HepG2 (cell line): ENCODE results near the gene PEX19. TPM values are rescaled to one million over a fixed set of nuclear protein-coding genes. Genes with fewer than 3 reads are reported as not detected.

Experiments used
- ARID3A ChIP-seq: IDR thresholded peaks from 2 replicates; pipeline ENCODE4 v1.6.1; 2012; ENCODE audit warnings: low read depth, low read length, improper control_type of control experiment
- CEBPG ChIP-seq: IDR thresholded peaks from 2 replicates; pipeline ENCODE4 v1.6.1; 2016
- CTCF ChIP-seq: sonication (generic); formaldehyde crosslinking; IDR thresholded peaks from 2 replicates; pipeline ENCODE4 v1.5.0; 2020; ENCODE audit warnings: mild to moderate bottlenecking, missing genetic modification reagents, moderate library complexity
- ERF ChIP-seq: IDR thresholded peaks from 2 replicates; pipeline ENCODE4 v1.6.1; 2018; ENCODE audit warnings: missing biosample characterization, missing genetic modification reagents
- FOXJ3 ChIP-seq: sonication (generic); formaldehyde crosslinking; IDR thresholded peaks from 2 replicates; pipeline ENCODE4 v1.4.0; 2020; ENCODE audit warnings: missing genetic modification reagents, mild to moderate bottlenecking, borderline replicate concordance
- FOXK2 ChIP-seq: fragments of 450-650 bp; IDR thresholded peaks from 2 replicates; pipeline ENCODE4 v1.6.1; 2016
- FOXP1 ChIP-seq, 2 experiments: fragments of 450-650 bp in 1 of 2; IDR thresholded peaks; 2 replicates each; pipeline ENCODE4 v1.6.1; 2017 to 2018; ENCODE audit warnings: antibody characterized with exemption in 1 of 2
- LCORL ChIP-seq, 2 experiments: fragments of 450-650 bp in 1 of 2; sonication (generic) in 1 of 2; formaldehyde crosslinking in 1 of 2; IDR thresholded peaks; 2 replicates each; pipeline versions ENCODE4 v1.5.0 to v1.6.1; 2017 to 2020; ENCODE audit warnings: antibody characterized with exemption in 1 of 2, missing genetic modification reagents in 1 of 2
- PPARG ChIP-seq: conservative IDR thresholded peaks from 2 replicates; pipeline ENCODE4 v1.6.1; 2016; ENCODE audit warnings: missing biosample characterization, missing genetic modification reagents
- SMC3 ChIP-seq: IDR thresholded peaks from 2 replicates; pipeline ENCODE4 v1.6.1; 2011; ENCODE audit warnings: low read length, improper control_type of control experiment
- SRF ChIP-seq: IDR thresholded peaks from 2 replicates; pipeline ENCODE4 v1.6.1; 2011; ENCODE audit warnings: mild to moderate bottlenecking, low read depth, low read length, moderate library complexity
- STAG1 ChIP-seq: sonication (generic); formaldehyde crosslinking; IDR thresholded peaks from 2 replicates; pipeline ENCODE4 v1.4.0; 2020; ENCODE audit warnings: missing genetic modification reagents
- TEF ChIP-seq: sonication (generic); formaldehyde crosslinking; IDR thresholded peaks from 2 replicates; pipeline ENCODE4 v1.5.0; 2020; ENCODE audit warnings: missing genetic modification reagents
- TIGD3 ChIP-seq: sonication (generic); formaldehyde crosslinking; IDR thresholded peaks from 2 replicates; pipeline ENCODE4 v1.5.1; 2020; ENCODE audit warnings: mild to moderate bottlenecking, missing genetic modification reagents, borderline replicate concordance
- ZBTB25 ChIP-seq: IDR thresholded peaks from 2 replicates; pipeline ENCODE4 v1.6.1; 2018; ENCODE audit warnings: missing genetic modification reagents
- ZNF264 ChIP-seq: sonication (generic); formaldehyde crosslinking; IDR thresholded peaks from 2 replicates; pipeline ENCODE4 v1.4.0; 2020; ENCODE audit warnings: missing genetic modification reagents
- polyA plus RNA-seq, 8 experiments: library from polyadenylated mRNA; depleted of rRNA in 3 of 8; stranded (reverse) in 7 of 8; unstranded in 1 of 8; fragments of >200 nt; fragmentation: Illumina TruSeq in 4 of 8; extraction: Trizol in 4 of 8; gene quantifications; 2 replicates each; pipeline versions ENCODE4 v1.2.1 to v1.2.3, GENCODE V29; 2011 to 2016; ENCODE audit warnings: low read depth in 4 of 8, missing spikeins in 1 of 8, mixed read lengths in 1 of 8; ENCODE audit not compliant: insufficient read depth in 1 of 8
- total RNA-seq, 5 experiments: library from RNA; depleted of rRNA; stranded (reverse); fragments of >200 nt; fragmentation: Illumina TruSeq; extraction: Trizol; gene quantifications; 2 replicates each; pipeline ENCODE4 v1.2.3, GENCODE V29; 2016; ENCODE audit warnings: low read depth in 1 of 5

PEX19 gene
- total and polyA plus RNA-seq, 2 of the 13 experiments (the other 11 are each of a cell fraction or from before 2014, with no cell fraction given): 47.0 to 51.8 TPM

- TF ChIP-seq TEF (CRISPR knock-in tag): peak; percentile 98
- no peak for TF ChIP-seq TIGD3 (CRISPR knock-in tag)
- peak; percentile 91 for TF ChIP-seq SMC3
- 0 out of 2 replicates have a peak, but pooled peaks have one; percentile 30 for TF ChIP-seq ZBTB25 (CRISPR knock-in tag)
- TF ChIP-seq ARID3A: peak; percentile 55; the same call in 1 of the 2 replicates
- no peak for TF ChIP-seq SRF
- no peak for TF ChIP-seq ZNF264 (CRISPR knock-in tag)
- TF ChIP-seq CTCF (CRISPR knock-in tag): peak; percentile 83
- TF ChIP-seq PPARG (CRISPR knock-in tag): 0 out of 2 replicates have a peak, but pooled peaks have one; percentile 43
- peak; percentile 89 for TF ChIP-seq CEBPG (CRISPR knock-in tag)
- no peak for TF ChIP-seq LCORL (IDR thresholded peaks at IDR 0.05)
- TF ChIP-seq LCORL (CRISPR knock-in tag; IDR thresholded peaks at IDR 0.05): 0 out of 2 replicates have a peak, but pooled peaks have one; percentile 11
- TF ChIP-seq FOXJ3 (CRISPR knock-in tag): peak; percentile 20; the same call in 1 of the 2 replicates
- TF ChIP-seq STAG1 (CRISPR knock-in tag): peak; percentile 82
- no peak for TF ChIP-seq FOXP1 (IDR thresholded peaks at IDR 0.05)
- TF ChIP-seq FOXP1 (CRISPR knock-in tag; IDR thresholded peaks at IDR 0.05): peak; percentile 39; the same call in 1 of the 2 replicates
- TF ChIP-seq ERF (CRISPR knock-in tag): 0 out of 2 replicates have a peak, but pooled peaks have one; percentile 26
- peak; percentile 28; the same call in 1 of the 2 replicates for TF ChIP-seq FOXK2
Observed at GRCh38 chr1:160251687-160252526, 33.0 kb downstream of the PEX19 start (continued).
